ENCODE results near the gene ADAMTS4.

DNA sequence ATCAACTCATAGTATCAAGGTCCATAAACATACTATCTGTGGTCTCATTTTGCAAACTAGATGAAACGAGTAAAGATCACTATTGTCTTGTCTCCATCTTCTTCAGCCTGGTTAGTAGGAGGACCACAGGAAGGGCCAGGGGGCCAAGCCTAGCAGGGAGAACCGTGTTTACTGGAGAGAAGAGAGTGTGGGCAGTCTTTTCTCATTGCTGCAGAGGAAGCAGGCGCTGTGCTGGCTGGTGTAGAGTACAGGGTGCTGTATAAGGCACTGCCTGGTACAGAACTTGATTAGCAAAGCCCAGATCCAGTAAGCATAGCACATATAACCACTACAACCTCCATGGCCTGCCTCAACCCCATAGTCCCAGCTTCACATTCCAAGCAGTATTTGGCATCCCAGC is 11.5 kb downstream of the ADAMTS4 start:
- TF ChIP-seq POLR2AphosphoS5 (IDR thresholded peaks at IDR 0.05) = no peak
- TF ChIP-seq, protein P1, sequence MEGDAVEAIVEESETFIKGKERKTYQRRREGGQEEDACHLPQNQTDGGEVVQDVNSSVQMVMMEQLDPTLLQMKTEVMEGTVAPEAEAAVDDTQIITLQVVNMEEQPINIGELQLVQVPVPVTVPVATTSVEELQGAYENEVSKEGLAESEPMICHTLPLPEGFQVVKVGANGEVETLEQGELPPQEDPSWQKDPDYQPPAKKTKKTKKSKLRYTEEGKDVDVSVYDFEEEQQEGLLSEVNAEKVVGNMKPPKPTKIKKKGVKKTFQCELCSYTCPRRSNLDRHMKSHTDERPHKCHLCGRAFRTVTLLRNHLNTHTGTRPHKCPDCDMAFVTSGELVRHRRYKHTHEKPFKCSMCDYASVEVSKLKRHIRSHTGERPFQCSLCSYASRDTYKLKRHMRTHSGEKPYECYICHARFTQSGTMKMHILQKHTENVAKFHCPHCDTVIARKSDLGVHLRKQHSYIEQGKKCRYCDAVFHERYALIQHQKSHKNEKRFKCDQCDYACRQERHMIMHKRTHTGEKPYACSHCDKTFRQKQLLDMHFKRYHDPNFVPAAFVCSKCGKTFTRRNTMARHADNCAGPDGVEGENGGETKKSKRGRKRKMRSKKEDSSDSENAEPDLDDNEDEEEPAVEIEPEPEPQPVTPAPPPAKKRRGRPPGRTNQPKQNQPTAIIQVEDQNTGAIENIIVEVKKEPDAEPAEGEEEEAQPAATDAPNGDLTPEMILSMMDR (IDR thresholded peaks at IDR 0.05) = no peak
